ENCODE measurements around the gene CARD14.

CARD14 gene

GRCh38 chr17:80225230-80225629 is 55.4 kb downstream of the CARD14 start:
- no peak for DNase-seq (ENCODE audit: extremely low read depth, low read depth)
- no peak for TF ChIP-seq CTCF (IDR thresholded peaks at IDR 0.05; ENCODE audit: low read depth, low read length)

- no peak for TF ChIP-seq CTCF (IDR thresholded peaks at IDR 0.05; ENCODE audit: low read depth, low read length)
- no peak for DNase-seq (ENCODE audit: extremely low read depth, low read depth)
These were observed 57.3 kb downstream of the CARD14 start for GRCh38 chr17:80227156-80227555.

- TF ChIP-seq CTCF (IDR thresholded peaks at IDR 0.05; ENCODE audit: low read depth, low read length) = no peak
- no peak for DNase-seq (ENCODE audit: extremely low read depth, low read depth)
These were observed 57.8 kb downstream of the CARD14 start for GRCh38 chr17:80227666-80228065.

DNA sequence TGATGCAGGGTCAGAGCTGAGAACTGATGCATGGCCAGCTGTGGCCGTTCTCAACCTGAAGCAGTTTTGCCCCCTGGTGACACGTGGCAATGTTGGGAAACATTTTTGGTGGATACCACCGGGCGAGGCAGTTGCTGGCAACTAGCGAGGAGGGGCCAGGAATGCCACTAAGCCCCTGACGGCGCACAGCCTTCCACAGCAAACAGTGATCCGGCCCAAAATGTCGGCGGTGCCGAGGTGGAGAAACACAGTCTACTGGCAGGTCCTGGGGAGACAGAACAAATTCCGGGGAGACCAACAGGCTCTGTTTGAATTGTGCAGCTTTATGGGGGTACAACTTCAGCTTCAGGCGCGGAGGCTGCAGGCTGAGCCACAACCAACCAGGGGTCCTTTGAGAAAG is 58.6 kb downstream of the CARD14 start:
- DNase-seq (ENCODE audit: extremely low read depth, low read depth) = no peak

DNA sequence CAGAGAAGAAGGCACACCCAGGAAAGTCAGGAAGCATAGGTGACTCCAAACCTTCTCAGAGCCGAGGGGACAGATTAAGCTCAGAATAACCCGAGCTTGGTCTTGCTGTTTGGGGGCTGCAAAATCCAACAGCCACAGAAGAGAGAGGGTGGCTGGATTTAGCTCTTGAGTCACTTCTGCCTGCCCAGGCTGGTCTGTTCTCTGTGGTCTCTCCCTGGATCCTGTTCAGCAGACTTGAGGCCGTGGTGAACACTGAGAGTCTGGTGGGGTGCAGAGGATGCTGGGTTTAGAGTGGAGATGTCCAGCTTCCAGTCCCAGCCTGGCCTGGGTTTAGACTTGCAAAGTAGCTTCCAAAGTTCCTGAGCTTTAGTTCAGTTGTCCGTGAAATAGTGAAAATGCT is 59.2 kb downstream of the CARD14 start:
- no peak for DNase-seq (ENCODE audit: extremely low read depth, low read depth)
- TF ChIP-seq CTCF (IDR thresholded peaks at IDR 0.05; ENCODE audit: low read depth, low read length) = no peak

More for the DNA sequence above, 58.6 kb downstream of the CARD14 start:
- TF ChIP-seq CTCF (IDR thresholded peaks at IDR 0.05; ENCODE audit: low read depth, low read length) = no peak

- no peak for DNase-seq (ENCODE audit: extremely low read depth, low read depth)
- no peak for TF ChIP-seq CTCF (IDR thresholded peaks at IDR 0.05; ENCODE audit: low read depth, low read length)
These were observed 62.6 kb downstream of the CARD14 start for GRCh38 chr17:80232438-80232837.

DNA sequence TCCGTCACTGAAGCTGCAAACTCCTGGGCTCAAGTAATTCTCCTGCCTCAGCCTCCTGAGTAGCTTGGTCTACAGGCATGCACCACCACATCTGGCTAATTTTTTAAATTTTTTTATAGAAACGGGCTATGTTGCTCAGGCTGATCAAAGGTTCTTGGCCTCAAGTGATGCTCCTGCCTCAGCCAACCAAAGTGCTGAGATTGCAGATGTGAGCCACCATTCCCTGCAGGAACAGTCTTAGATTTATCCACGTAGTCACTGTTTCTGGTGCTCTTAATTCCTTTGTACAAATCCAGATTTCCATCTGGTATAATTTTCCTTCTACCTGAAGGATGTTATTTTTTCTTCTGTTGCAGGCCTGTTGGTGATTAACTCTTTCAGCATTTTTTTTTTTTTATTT is 63.4 kb downstream of the CARD14 start:
- no peak for TF ChIP-seq CTCF (IDR thresholded peaks at IDR 0.05; ENCODE audit: low read depth, low read length)
- no peak for DNase-seq (ENCODE audit: extremely low read depth, low read depth)

Measured in AG09319 (cell line).